Measurements from ENCODE around the gene SPACA6. TPM values are rescaled to one million over a fixed set of nuclear protein-coding genes. Genes with fewer than 3 reads are reported as not detected.

Gene SPACA6
- total RNA-seq, 1 experiment from 2014 or later: 3.6 TPM

GRCh38 chr19:51704626-51705025, 11.5 kb downstream of the SPACA6 start:
- peaks cover 12% of the 10 kb centered on the region; the same call in 1 of the 2 replicates for H3K4me1 ChIP-seq
- H3K27me3 ChIP-seq (replicated peaks; ENCODE audit: control insufficient read depth, insufficient read depth, low read length): no peaks in the 10 kb centered on the region
- CTCF ChIA-PET: interaction anchor here (0.6 to 1.8 kb wide), 5 partner anchors 15 to 100 kb away, joined by 3 to 10 read pairs (median 3); no protein-coding TSS in a partner anchor
- H3K36me3 ChIP-seq (ENCODE audit: control insufficient read depth, insufficient read depth, low read length): no peaks in the 10 kb centered on the region
- intact Hi-C loops (cut with micrococcal nuclease; ENCODE audit: unreplicated experiment): loop anchor here (1.0 kb wide), 1 partner anchor 15 kb away; no protein-coding TSS in a partner anchor
- peak in 1 of 2 experiments; percentile 39 for DNase-seq
- no peak for TF ChIP-seq CTCF (IDR thresholded peaks at IDR 0.05; ENCODE audit: insufficient read depth in 1 of 2, low read depth in 1 of 2, low read length in 1 of 2, severe bottlenecking in 1 of 2, unreplicated experiment in 1 of 2)
- POLR2A ChIA-PET: interaction anchor here (0.6 to 1.5 kb wide), 3 partner anchors 110 to 485 kb away, joined by 3 to 5 read pairs (median 3); partner anchors contain the start of gene PPP2R1A
- no TSS peak for BruUV-seq (replicated peaks)
- Mint-ChIP-seq H3K36me3 (ENCODE audit: insufficient read depth, unreplicated experiment) (peaks cover 37% of the 10 kb centered on the region), H3K4me3 (ENCODE audit: unreplicated experiment) (peak overlapping the region; percentile 85), H3K4me1 (ENCODE audit: low read depth, unreplicated experiment) (peaks cover 12% of the 10 kb centered on the region), H3K27me3 (ENCODE audit: insufficient read depth, unreplicated experiment) (no peaks in the 10 kb centered on the region), H3K9me3 (ENCODE audit: unreplicated experiment) (peaks cover 19% of the 10 kb centered on the region), H3K27ac (ENCODE audit: unreplicated experiment) (peak overlapping the region; percentile 90)
- peak overlapping the region; percentile 54 for H3K4me3 ChIP-seq (ENCODE audit: low read depth, low read length)
- H3K9me3 ChIP-seq: no peaks in the 10 kb centered on the region

- TF ChIP-seq CTCF (IDR thresholded peaks at IDR 0.05; ENCODE audit: insufficient read depth in 1 of 2, low read depth in 1 of 2, low read length in 1 of 2, severe bottlenecking in 1 of 2, unreplicated experiment in 1 of 2): no peak
- DNase-seq: no peak
- H3K4me3 ChIP-seq (ENCODE audit: low read depth, low read length): no peak overlapping the region
- Mint-ChIP-seq H3K27me3 (ENCODE audit: insufficient read depth, unreplicated experiment) (peaks cover 4% of the 10 kb centered on the region), H3K9me3 (ENCODE audit: unreplicated experiment) (peaks cover 9% of the 10 kb centered on the region), H3K4me1 (ENCODE audit: low read depth, unreplicated experiment) (peaks cover 12% of the 10 kb centered on the region), H3K4me3 (ENCODE audit: unreplicated experiment) (peak overlapping the region; percentile 85), H3K27ac (ENCODE audit: unreplicated experiment) (peak overlapping the region; percentile 49), H3K36me3 (ENCODE audit: insufficient read depth, unreplicated experiment) (peaks cover 37% of the 10 kb centered on the region)
- ChIA-PET POLR2A (no interaction called here), CTCF (no interaction called here)
- intact Hi-C loops (cut with micrococcal nuclease; ENCODE audit: unreplicated experiment): no loop called here
- H3K4me1 ChIP-seq: peaks cover 12% of the 10 kb centered on the region; the same call in 1 of the 2 replicates
- BruUV-seq (replicated peaks): no TSS peak
- H3K36me3 ChIP-seq (ENCODE audit: control insufficient read depth, insufficient read depth, low read length): no peaks in the 10 kb centered on the region
- H3K9me3 ChIP-seq: no peaks in the 10 kb centered on the region
- no peaks in the 10 kb centered on the region for H3K27me3 ChIP-seq (replicated peaks; ENCODE audit: control insufficient read depth, insufficient read depth, low read length)
Observed at GRCh38 chr19:51706296-51706695, 13.2 kb downstream of the SPACA6 start.

GRCh38 chr19:51706885-51707284, 13.8 kb downstream of the SPACA6 start:
- H3K4me1 Mint-ChIP-seq (ENCODE audit: low read depth, unreplicated experiment): peaks cover 12% of the 10 kb centered on the region
- intact Hi-C loops (cut with micrococcal nuclease; ENCODE audit: unreplicated experiment): no loop called here
- no TSS peak for BruUV-seq (replicated peaks)

More at GRCh38 chr19:51706885-51707284, 13.8 kb downstream of the SPACA6 start:
- no peak for DNase-seq
- Histone ChIP-seq H3K36me3 (ENCODE audit: control insufficient read depth, insufficient read depth, low read length) (no peaks in the 10 kb centered on the region), H3K4me1 (peaks cover 12% of the 10 kb centered on the region; the same call in 1 of the 2 replicates), H3K4me3 (ENCODE audit: low read depth, low read length) (no peak overlapping the region), H3K9me3 (no peaks in the 10 kb centered on the region), H3K27me3 (replicated peaks; ENCODE audit: control insufficient read depth, insufficient read depth, low read length) (no peaks in the 10 kb centered on the region)
- ChIA-PET CTCF (no interaction called here), POLR2A (no interaction called here)
- Mint-ChIP-seq H3K27me3 (ENCODE audit: insufficient read depth, unreplicated experiment) (peaks cover 4% of the 10 kb centered on the region), H3K9me3 (ENCODE audit: unreplicated experiment) (peaks cover 9% of the 10 kb centered on the region), H3K36me3 (ENCODE audit: insufficient read depth, unreplicated experiment) (peaks cover 37% of the 10 kb centered on the region), H3K4me3 (ENCODE audit: unreplicated experiment) (no peak overlapping the region), H3K27ac (ENCODE audit: unreplicated experiment) (no peak overlapping the region)
- TF ChIP-seq CTCF (IDR thresholded peaks at IDR 0.05; ENCODE audit: insufficient read depth in 1 of 2, low read depth in 1 of 2, low read length in 1 of 2, severe bottlenecking in 1 of 2, unreplicated experiment in 1 of 2): no peak
